Nephron (organoid): Measurements from ENCODE around the gene NKX6-2.
"Not testable (repeated sequence)": the region's sequence is repeated elsewhere in the genome, so short reads cannot be mapped to it uniquely, and the experiment has no call there.

Experiments used
- H3K27ac Mint-ChIP-seq, 3 experiments: 2 replicates each; pipeline ENCODE4 v1.8.0; 2020; ENCODE audit warnings: mixed read lengths in 3 of 3, mild to moderate bottlenecking in 2 of 3, moderate library complexity in 1 of 3
- H3K27me3 Mint-ChIP-seq: 2 replicates; pipeline ENCODE4 v1.8.0; 2021; ENCODE audit warnings: low read depth, mild to moderate bottlenecking, moderate library complexity, mixed read lengths
- H3K36me3 Mint-ChIP-seq: 2 replicates; pipeline ENCODE4 v1.8.0; 2020; ENCODE audit warnings: low read depth, mixed read lengths
- H3K4me1 Mint-ChIP-seq: 2 replicates; pipeline ENCODE4 v1.8.0; 2020; ENCODE audit warnings: mixed read lengths
- H3K4me3 Mint-ChIP-seq, 3 experiments: 2 replicates each; pipeline ENCODE4 v1.8.0; 2020; ENCODE audit warnings: mild to moderate bottlenecking in 3 of 3, mixed read lengths in 3 of 3, moderate library complexity in 2 of 3
- H3K9me3 Mint-ChIP-seq: 2 replicates; pipeline ENCODE4 v1.8.0; 2020; ENCODE audit warnings: mixed read lengths
- CTCF ChIP-seq, 3 experiments: fragments of 200-600 bp; sonication (generic); IDR thresholded peaks; one replicate each; pipeline ENCODE4 v1.5.0; 2021; ENCODE audit warnings: antibody characterized with exemption in 3 of 3; ENCODE audit not compliant: unreplicated experiment in 3 of 3

NKX6-2 gene

GRCh38 chr10:132743925-132744490, 41.9 kb downstream of the NKX6-2 start:
- H3K27me3 Mint-ChIP-seq, result peaks cover 35% of the 10 kb centered on the region
- H3K4me1 Mint-ChIP-seq, result peaks cover 52% of the 10 kb centered on the region
- H3K36me3 Mint-ChIP-seq, result no peaks in the 10 kb centered on the region
- no peak overlapping the region for H3K4me3 Mint-ChIP-seq
- peak overlapping the region in 1 of 3 experiments; percentile 69 for H3K27ac Mint-ChIP-seq
- no peak for TF ChIP-seq CTCF (IDR thresholded peaks at IDR 0.05; ENCODE audit: unreplicated experiment in 3 of 3)
- no peaks in the 10 kb centered on the region for H3K9me3 Mint-ChIP-seq

DNA sequence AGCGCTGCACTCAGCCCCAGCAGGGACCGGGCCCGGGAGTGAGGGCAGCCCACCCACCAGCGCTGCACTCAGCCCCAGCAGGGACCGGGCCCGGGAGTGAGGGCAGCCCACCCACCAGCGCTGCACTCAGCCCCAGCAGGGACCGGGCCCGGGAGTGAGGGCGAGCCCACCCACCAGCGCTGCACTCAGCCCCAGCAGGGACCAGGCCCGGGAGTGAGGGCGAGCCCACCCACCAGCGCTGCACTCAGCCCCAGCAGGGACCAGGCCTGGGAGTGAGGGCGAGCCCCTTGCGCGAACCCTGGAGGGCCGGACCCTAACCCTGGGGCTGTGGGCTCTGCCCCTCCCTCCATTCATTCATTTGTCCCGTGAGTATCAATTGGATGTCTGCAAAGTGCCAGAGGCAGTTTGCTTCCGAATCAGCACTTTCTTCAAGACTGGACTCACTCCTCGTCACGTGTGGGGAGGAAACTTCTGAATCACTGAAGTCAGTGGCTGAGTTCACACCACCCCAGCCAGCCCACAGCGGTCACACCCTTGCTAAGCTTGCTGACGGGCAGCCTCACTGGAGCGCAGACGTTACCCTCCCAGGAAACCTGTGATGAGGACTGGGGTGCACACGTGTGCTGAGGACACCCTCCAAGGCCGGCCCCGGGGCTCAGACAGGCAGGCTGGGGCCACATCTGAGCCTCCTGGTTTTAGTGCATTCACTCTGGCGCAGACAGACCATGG, 42.6 kb downstream of the NKX6-2 start:
- Mint-ChIP-seq H3K4me1 (peaks cover 49% of the 10 kb centered on the region), H3K27me3 (peaks cover 35% of the 10 kb centered on the region), H3K27ac (peak overlapping the region in 2 of 3 experiments; percentile 29 to 88)
- H3K4me3 Mint-ChIP-seq, H3K9me3 Mint-ChIP-seq, H3K36me3 Mint-ChIP-seq: not testable (repeated sequence)

DNA sequence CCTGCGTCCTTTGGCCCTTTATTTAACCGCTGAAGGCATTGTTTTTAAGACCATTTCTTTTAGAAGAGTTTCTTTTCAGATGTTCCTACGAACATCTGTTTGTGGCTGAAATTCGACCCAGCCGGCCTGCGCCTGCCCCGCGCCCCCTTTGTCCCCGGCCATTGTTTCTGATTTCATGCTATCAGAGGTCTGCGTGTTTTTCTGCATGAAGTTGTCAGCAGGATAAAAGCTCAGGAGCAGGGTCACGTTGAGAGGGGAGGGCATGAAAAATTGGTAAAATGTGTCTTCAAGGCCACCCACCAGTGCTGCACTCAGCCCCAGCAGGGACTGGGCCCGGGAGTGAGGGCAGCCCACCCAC, 43.1 kb downstream of the NKX6-2 start:
- no peak for TF ChIP-seq CTCF (IDR thresholded peaks at IDR 0.05; ENCODE audit: unreplicated experiment in 3 of 3)
- no peak overlapping the region for H3K4me3 Mint-ChIP-seq
- peak overlapping the region; percentile 61 to 88 (median 71) for H3K27ac Mint-ChIP-seq
- no peaks in the 10 kb centered on the region for H3K36me3 Mint-ChIP-seq
- H3K27me3 Mint-ChIP-seq, result peaks cover 35% of the 10 kb centered on the region
- H3K4me1 Mint-ChIP-seq, result peaks cover 43% of the 10 kb centered on the region
- H3K9me3 Mint-ChIP-seq, result no peaks in the 10 kb centered on the region

DNA sequence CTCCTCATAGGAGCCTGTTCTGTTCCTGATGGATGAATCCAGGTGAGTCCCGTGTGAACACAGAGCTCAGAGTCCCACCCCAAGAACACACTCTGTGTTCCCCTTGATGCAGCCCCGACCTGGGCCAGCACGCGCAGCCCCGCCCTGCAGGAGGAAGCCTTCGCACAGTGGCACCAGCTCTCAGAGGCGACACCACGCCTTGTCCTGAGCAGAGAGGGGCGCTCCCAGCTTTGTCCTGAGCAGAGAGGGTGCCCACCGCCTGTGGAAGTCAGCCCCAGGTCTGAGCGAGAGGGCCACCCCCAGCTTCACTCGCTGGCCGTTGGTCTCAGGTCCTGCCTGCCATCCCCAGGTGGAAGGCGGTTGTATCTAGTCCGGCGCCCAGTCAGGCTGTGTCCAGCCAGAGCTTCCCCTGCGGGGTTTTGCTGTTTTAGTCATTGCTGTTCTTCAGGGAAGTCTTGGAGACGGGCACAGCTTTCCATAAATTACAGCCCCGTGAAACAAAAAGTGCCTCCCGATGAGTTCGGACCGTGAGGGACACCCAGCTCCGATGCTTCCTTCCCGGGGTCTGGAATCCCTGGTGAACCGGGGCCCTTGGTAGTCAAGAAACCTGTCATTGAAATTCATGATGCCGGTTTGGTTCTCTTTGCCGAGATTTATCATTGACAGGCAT, 43.6 kb downstream of the NKX6-2 start:
- no peak for TF ChIP-seq CTCF (IDR thresholded peaks at IDR 0.05; ENCODE audit: unreplicated experiment in 3 of 3)
- Mint-ChIP-seq H3K27ac (peak overlapping the region; percentile 61 to 88 (median 71)), H3K36me3 (no peaks in the 10 kb centered on the region)

GRCh38 chr10:132740588-132740987, 45.4 kb downstream of the NKX6-2 start:
- no peaks in the 10 kb centered on the region for H3K9me3 Mint-ChIP-seq
- TF ChIP-seq CTCF (IDR thresholded peaks at IDR 0.05; ENCODE audit: unreplicated experiment in 3 of 3), result no peak
- peak overlapping the region; percentile 10 to 87 (median 84) for H3K27ac Mint-ChIP-seq
- peaks cover 37% of the 10 kb centered on the region for H3K4me1 Mint-ChIP-seq
- H3K4me3 Mint-ChIP-seq, result no peak overlapping the region
- H3K27me3 Mint-ChIP-seq, result peaks cover 30% of the 10 kb centered on the region
- H3K36me3 Mint-ChIP-seq, result no peaks in the 10 kb centered on the region

More for the DNA sequence above, 43.6 kb downstream of the NKX6-2 start:
- no peak overlapping the region for H3K4me3 Mint-ChIP-seq
- H3K4me1 Mint-ChIP-seq, result peaks cover 42% of the 10 kb centered on the region
- no peaks in the 10 kb centered on the region for H3K9me3 Mint-ChIP-seq
- peaks cover 35% of the 10 kb centered on the region for H3K27me3 Mint-ChIP-seq

GRCh38 chr10:132739225-132739613, 46.7 kb downstream of the NKX6-2 start:
- Mint-ChIP-seq H3K36me3 (no peaks in the 10 kb centered on the region), H3K27ac (no peak overlapping the region), H3K27me3 (peaks cover 30% of the 10 kb centered on the region), H3K4me1 (peaks cover 32% of the 10 kb centered on the region), H3K4me3 (no peak overlapping the region), H3K9me3 (no peaks in the 10 kb centered on the region)
- TF ChIP-seq CTCF (IDR thresholded peaks at IDR 0.05; ENCODE audit: unreplicated experiment in 3 of 3), result no peak
